ENCODE data around the gene TIMM13. TPM values are rescaled to one million over a fixed set of nuclear protein-coding genes. Genes with fewer than 3 reads are reported as not detected.
A peak's percentile ranks its signal among the peaks of the same experiment; 100 is the strongest.
"Not testable (repeated sequence)": the region's sequence is repeated elsewhere in the genome, so short reads cannot be mapped to it uniquely, and the experiment has no call there.

The TIMM13 gene
- total RNA-seq, 4 donors from 2014 or later = 46.2 to 65.7 (median 53.8) TPM

DNA sequence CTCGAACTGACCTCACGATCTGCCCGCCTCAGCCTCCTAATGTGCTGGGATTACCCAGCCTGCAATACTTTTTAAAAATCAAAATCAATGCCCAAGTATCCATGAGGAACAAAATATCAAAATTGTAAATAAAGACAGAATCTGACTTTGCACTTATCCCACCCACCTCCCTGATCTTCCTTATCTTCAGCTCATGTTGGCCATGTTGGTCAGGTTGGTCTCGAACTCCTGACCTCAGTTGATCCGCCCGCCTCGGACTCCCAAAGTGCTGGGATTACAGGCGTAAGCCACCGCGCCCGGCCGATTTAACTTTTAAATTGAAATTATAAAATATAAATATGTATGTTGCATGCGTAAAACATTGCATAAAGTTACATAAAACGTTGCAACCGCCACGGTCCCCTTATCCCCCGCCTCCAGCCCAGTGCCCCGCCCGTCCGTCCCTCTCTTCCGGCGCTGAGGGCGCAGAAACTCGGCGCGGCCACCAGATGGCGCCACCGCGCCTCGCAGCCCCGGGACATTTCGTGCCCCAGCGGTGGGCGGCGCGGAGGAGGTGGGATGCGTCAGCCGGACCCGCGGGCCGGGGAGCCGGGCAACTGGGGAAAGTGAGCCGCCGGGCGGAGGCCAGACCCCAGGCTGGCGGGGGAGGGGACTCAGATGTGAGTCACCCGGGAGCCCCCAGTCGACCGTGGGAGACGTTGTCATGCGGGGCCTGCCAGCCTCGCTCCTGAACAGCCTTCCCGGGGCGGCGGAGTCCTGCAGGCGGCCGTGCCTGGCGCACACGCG lies 47.0 kb upstream of the TIMM13 start:
- TF ChIP-seq POLR2A (IDR thresholded peaks at IDR 0.05) (no peak), CTCF (IDR thresholded peaks at IDR 0.05) (peak; percentile 99 to 100 (median 99))
- 12 to 24% methylated on average over 12 to 27 of the region's 60 CpGs for WGBS, 2 donors
- Histone ChIP-seq H3K27ac (peak overlapping the region; percentile 90 to 96 (median 91)), H3K4me3 (peak overlapping the region; percentile 64 to 94 (median 88)), H3K36me3 (peaks cover 0 to 10% (median 0%) of the 10 kb centered on the region in 3 donors), H3K27me3 (no peaks in the 10 kb centered on the region), H3K4me1 (peaks cover 27 to 48% (median 35%) of the 10 kb centered on the region in 3 donors), H3K9me3 (no peaks in the 10 kb centered on the region)
- intact Hi-C loops (cut with DNase I) = loop anchor here (2.0 to 5.0 kb wide), 2 partner anchors 68 to 136 kb away; no protein-coding TSS in a partner anchor
- DNase-seq = no peak

DNA sequence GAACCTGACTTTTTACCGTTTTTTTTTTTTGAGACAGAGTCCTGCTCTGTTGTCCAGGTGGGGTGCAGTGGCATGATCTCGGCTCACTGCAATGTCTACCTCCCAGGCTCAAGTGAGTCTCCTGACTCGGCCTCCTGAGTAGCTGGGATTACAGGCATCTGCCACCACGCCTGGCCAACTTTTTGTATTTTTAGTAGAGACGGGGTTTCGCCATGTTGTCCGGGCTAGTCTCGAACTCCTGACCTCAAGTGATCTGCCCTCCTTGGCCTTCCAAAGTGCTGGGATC lies 42.5 kb upstream of the TIMM13 start:
- H3K27ac ChIP-seq; DNase-seq; H3K4me1 ChIP-seq; H3K27me3 ChIP-seq; intact Hi-C loops (cut with DNase I); H3K4me3 ChIP-seq; H3K9me3 ChIP-seq; H3K36me3 ChIP-seq: not testable (repeated sequence)
- 85 to 86% methylated on average over 8 of the region's 8 CpGs for WGBS, 2 donors

DNA sequence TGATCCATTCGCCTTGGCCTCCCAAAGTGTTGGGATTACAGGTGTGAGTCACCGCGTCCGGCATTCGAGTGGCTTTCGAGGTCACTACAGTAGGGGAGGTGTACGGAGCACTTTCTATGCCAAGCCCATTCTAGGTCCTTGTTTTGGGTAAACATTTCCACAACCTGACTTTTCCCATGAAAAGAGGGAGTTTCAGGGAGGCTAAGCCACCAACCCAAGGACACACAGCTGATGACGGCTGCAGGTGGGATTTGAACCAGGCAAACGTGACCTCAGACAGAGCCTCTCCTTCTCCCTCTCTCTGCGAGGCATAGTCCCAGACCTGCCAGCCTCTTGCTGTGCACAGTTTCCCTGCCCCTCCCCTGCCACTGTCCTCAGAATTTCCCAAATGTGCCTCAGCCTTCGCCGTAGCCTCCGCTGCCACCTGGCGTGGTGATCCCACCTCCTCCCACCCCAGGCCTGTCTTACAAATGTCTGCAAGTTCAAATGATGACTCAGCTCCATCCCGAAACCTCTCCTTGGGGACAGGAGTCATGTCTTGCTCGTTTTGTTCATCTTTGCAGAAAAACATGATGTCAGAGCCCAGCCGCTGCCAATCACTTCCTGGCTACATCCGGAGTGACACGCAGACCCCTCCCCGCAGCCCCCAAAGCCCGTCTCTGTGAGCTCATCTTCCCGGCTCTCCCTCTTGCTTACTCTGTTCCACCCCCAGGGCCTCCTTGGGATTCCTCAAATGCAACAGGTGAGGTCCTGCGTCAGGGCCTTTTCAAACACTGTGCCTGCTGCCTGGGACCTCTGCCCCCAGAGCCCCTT lies 41.9 kb upstream of the TIMM13 start:
- no peaks in the 10 kb centered on the region for H3K27me3 ChIP-seq
- no peak overlapping the region for H3K27ac ChIP-seq
- peaks cover 0 to 3% (median 0%) of the 10 kb centered on the region in 3 donors for H3K4me1 ChIP-seq
- H3K9me3 ChIP-seq = no peaks in the 10 kb centered on the region
- DNase-seq = no peak
- no peaks in the 10 kb centered on the region for H3K36me3 ChIP-seq
- intact Hi-C loops (cut with DNase I) = no loop called here
- H3K4me3 ChIP-seq = no peak overlapping the region
- TF ChIP-seq CTCF (IDR thresholded peaks at IDR 0.05) (no peak), POLR2A (IDR thresholded peaks at IDR 0.05) (no peak)
- WGBS, 2 donors = 27% methylated on average over 20 to 22 of the region's 23 CpGs

DNA sequence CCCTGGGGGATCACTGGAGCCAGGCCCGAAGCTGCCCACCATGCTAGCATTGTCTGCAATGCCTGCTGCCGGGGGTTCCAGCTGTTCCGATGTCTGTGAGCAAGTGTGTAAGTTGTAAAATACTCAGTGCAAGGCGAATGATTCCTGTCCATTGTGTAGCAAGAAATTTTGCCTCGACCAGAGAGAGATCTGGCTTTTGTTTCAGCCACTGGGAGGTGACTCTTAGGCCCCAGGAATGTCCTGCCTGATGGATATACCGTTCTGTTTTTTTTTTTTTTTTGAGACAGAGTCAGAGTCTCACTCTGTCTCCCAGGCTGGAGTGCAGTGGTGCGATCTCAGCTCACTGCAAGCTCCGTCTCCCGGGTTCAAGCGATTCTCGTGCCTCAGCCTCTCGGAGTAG lies 41.2 kb upstream of the TIMM13 start:
- H3K4me3 ChIP-seq = no peak overlapping the region
- WGBS, 2 donors = 63 to 83% methylated on average over 6 to 7 of the region's 12 CpGs
- intact Hi-C loops (cut with DNase I) = no loop called here
- DNase-seq = no peak
- H3K27ac ChIP-seq = no peak overlapping the region
- H3K36me3 ChIP-seq = no peaks in the 10 kb centered on the region
- H3K9me3 ChIP-seq = no peaks in the 10 kb centered on the region
- no peaks in the 10 kb centered on the region for H3K27me3 ChIP-seq
- H3K4me1 ChIP-seq = no peaks in the 10 kb centered on the region
- TF ChIP-seq CTCF (IDR thresholded peaks at IDR 0.05) = no peak
- TF ChIP-seq POLR2A (IDR thresholded peaks at IDR 0.05) = no peak

DNA sequence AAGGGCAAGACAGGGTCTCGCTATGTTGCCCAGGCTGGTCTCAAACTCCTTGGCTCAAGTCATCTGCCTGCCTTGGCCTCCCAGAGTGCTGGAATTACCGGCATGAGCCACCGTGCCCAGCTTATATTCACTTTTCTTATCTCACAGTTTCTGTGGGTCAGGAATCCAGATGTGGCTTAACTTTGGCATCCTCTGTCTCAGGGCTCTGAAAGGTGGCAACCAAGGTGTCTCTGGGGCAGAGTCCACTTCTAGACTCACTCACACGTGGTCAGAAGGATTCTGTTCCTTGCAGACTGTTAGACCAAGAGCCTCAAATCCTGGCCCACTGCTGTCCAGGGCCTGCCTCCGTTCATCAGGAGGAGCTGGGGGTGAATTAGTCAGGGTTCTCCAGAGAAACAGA lies 37.0 kb upstream of the TIMM13 start:
- no peak for TF ChIP-seq POLR2A (IDR thresholded peaks at IDR 0.05)
- no peak for TF ChIP-seq CTCF (IDR thresholded peaks at IDR 0.05)
- peaks cover 10 to 22% (median 10%) of the 10 kb centered on the region in 3 donors for H3K4me1 ChIP-seq
- intact Hi-C loops (cut with DNase I) = no loop called here
- H3K27me3 ChIP-seq = no peaks in the 10 kb centered on the region
- H3K4me3 ChIP-seq = no peak overlapping the region
- no peaks in the 10 kb centered on the region for H3K9me3 ChIP-seq
- no peaks in the 10 kb centered on the region for H3K36me3 ChIP-seq
- no peak overlapping the region for H3K27ac ChIP-seq
- WGBS, 2 donors = 77 to 81% methylated on average over 3 to 5 of the region's 5 CpGs
- no peak for DNase-seq

GRCh38 chr19:2463694-2464093 lies 36.3 kb upstream of the TIMM13 start:
- WGBS, 2 donors = 82 to 91% methylated on average over 5 of the region's 5 CpGs

More at GRCh38 chr19:2463694-2464093, 36.3 kb upstream of the TIMM13 start:
- intact Hi-C loops (cut with DNase I); H3K4me3 ChIP-seq; H3K36me3 ChIP-seq; DNase-seq; H3K27me3 ChIP-seq; H3K9me3 ChIP-seq: not testable (repeated sequence)
- Histone ChIP-seq H3K4me1 (peaks cover 10 to 22% (median 10%) of the 10 kb centered on the region in 3 donors), H3K27ac (peak overlapping the region in 2 of 4 donors; percentile 39 to 56)
